ENCODE data around the gene PRDM2.
A peak's percentile ranks its signal among the peaks of the same experiment; 100 is the strongest.

Gene PRDM2

GRCh38 chr1:13663969-13664368 lies 36.0 kb upstream of the PRDM2 start:
- ChIA-PET POLR2A (no interaction called here), CTCF (interaction anchor here (1.1 kb wide), 1 partner anchor 296 kb away, joined by 3 read pairs; no protein-coding TSS in a partner anchor)
- TF ChIP-seq ARNT (IDR thresholded peaks at IDR 0.05): no peak
- no peak for TF ChIP-seq L3MBTL2 (conservative IDR thresholded peaks at IDR 0.05)
- no peak for TF ChIP-seq BHLHE40 (IDR thresholded peaks at IDR 0.05; ENCODE audit: borderline replicate concordance)
- no peak for TF ChIP-seq HDGF (IDR thresholded peaks at IDR 0.05; ENCODE audit: borderline replicate concordance)
- no peak for TF ChIP-seq FOXA1 (IDR thresholded peaks at IDR 0.05)
- no peak for TF ChIP-seq ELF4 (IDR thresholded peaks at IDR 0.05)
- no peak for TF ChIP-seq FOXM1 (IDR thresholded peaks at IDR 0.05; ENCODE audit: borderline replicate concordance)
- TF ChIP-seq CTBP1 (IDR thresholded peaks at IDR 0.05; ENCODE audit: borderline replicate concordance): no peak
- TF ChIP-seq NFRKB (IDR thresholded peaks at IDR 0.05): no peak
- no peak for TF ChIP-seq FOXK2 (IDR thresholded peaks at IDR 0.05)
- no peak for TF ChIP-seq SP1 (IDR thresholded peaks at IDR 0.05)
- TF ChIP-seq PKNOX1 (IDR thresholded peaks at IDR 0.05): no peak
- no peak for TF ChIP-seq SUZ12 (IDR thresholded peaks at IDR 0.05)
- TF ChIP-seq LEF1 (IDR thresholded peaks at IDR 0.05; ENCODE audit: borderline replicate concordance): no peak
- TF ChIP-seq TARDBP (IDR thresholded peaks at IDR 0.05): no peak
- TF ChIP-seq ZNF384 (IDR thresholded peaks at IDR 0.05): no peak
- no peak for DNase-seq (ENCODE audit: extremely low spot score)

- TF ChIP-seq SP1 (IDR thresholded peaks at IDR 0.05): no peak
- TF ChIP-seq LEF1 (IDR thresholded peaks at IDR 0.05; ENCODE audit: borderline replicate concordance): no peak
- TF ChIP-seq HDGF (IDR thresholded peaks at IDR 0.05; ENCODE audit: borderline replicate concordance): no peak
- TF ChIP-seq ZNF384 (IDR thresholded peaks at IDR 0.05): no peak
- TF ChIP-seq CTBP1 (IDR thresholded peaks at IDR 0.05; ENCODE audit: borderline replicate concordance): no peak
- TF ChIP-seq ARNT (IDR thresholded peaks at IDR 0.05): no peak
- TF ChIP-seq FOXM1 (IDR thresholded peaks at IDR 0.05; ENCODE audit: borderline replicate concordance): no peak
- TF ChIP-seq L3MBTL2 (conservative IDR thresholded peaks at IDR 0.05): no peak
- no peak for TF ChIP-seq PKNOX1 (IDR thresholded peaks at IDR 0.05)
- TF ChIP-seq NFRKB (IDR thresholded peaks at IDR 0.05): no peak
- TF ChIP-seq FOXK2 (IDR thresholded peaks at IDR 0.05): no peak
- no peak for TF ChIP-seq BHLHE40 (IDR thresholded peaks at IDR 0.05; ENCODE audit: borderline replicate concordance)
- TF ChIP-seq SUZ12 (IDR thresholded peaks at IDR 0.05): no peak
- TF ChIP-seq ELF4 (IDR thresholded peaks at IDR 0.05): no peak
- TF ChIP-seq FOXA1 (IDR thresholded peaks at IDR 0.05): no peak
- POLR2A ChIA-PET: no interaction called here
- DNase-seq (ENCODE audit: extremely low spot score): no peak
- CTCF ChIA-PET: interaction anchor here (0.7 to 1.0 kb wide), 2 partner anchors 61 to 132 kb away, joined by 3 to 4 read pairs; no protein-coding TSS in a partner anchor
Measured at GRCh38 chr1:13664451-13664850, 35.5 kb upstream of the PRDM2 start.

GRCh38 chr1:13666317-13666716 lies 33.7 kb upstream of the PRDM2 start:
- ChIA-PET CTCF (interaction anchor here (0.6 to 0.7 kb wide), 3 partner anchors 10 to 157 kb away, joined by 3 to 4 read pairs (median 4); no protein-coding TSS in a partner anchor), POLR2A (no interaction called here)
- no peak for DNase-seq (ENCODE audit: extremely low spot score)
- TF ChIP-seq HDGF (IDR thresholded peaks at IDR 0.05; ENCODE audit: borderline replicate concordance): no peak
- no peak for TF ChIP-seq TARDBP (IDR thresholded peaks at IDR 0.05)
- TF ChIP-seq L3MBTL2 (conservative IDR thresholded peaks at IDR 0.05): no peak

GRCh38 chr1:13667691-13668090 lies 32.3 kb upstream of the PRDM2 start:
- TF ChIP-seq ZNF384 (IDR thresholded peaks at IDR 0.05): no peak
- TF ChIP-seq PKNOX1 (IDR thresholded peaks at IDR 0.05): 0 out of 2 replicates have a peak, but pooled peaks have one; percentile 40
- DNase-seq (ENCODE audit: extremely low spot score): no peak
- CTCF ChIA-PET: interaction anchor here (0.7 kb wide), 1 partner anchor 58 kb away, joined by 3 read pairs; no protein-coding TSS in a partner anchor
- POLR2A ChIA-PET: no interaction called here

GRCh38 chr1:13674377-13674776 lies 25.6 kb upstream of the PRDM2 start:
- ChIA-PET CTCF (interaction anchor here (0.6 kb wide), 2 partner anchors 41 to 912 kb away, joined by 5 to 6 read pairs; no protein-coding TSS in a partner anchor), POLR2A (no interaction called here)
- no peak for DNase-seq (ENCODE audit: extremely low spot score)
- TF ChIP-seq FOXM1 (IDR thresholded peaks at IDR 0.05; ENCODE audit: borderline replicate concordance) (no peak), TARDBP (IDR thresholded peaks at IDR 0.05) (no peak), ARNT (IDR thresholded peaks at IDR 0.05) (no peak), ELF4 (IDR thresholded peaks at IDR 0.05) (no peak), ZNF384 (IDR thresholded peaks at IDR 0.05) (no peak)

- no peak for TF ChIP-seq TARDBP (IDR thresholded peaks at IDR 0.05)
- no peak for TF ChIP-seq ELF4 (IDR thresholded peaks at IDR 0.05)
- no peak for TF ChIP-seq ZNF384 (IDR thresholded peaks at IDR 0.05)
- no peak for TF ChIP-seq CTBP1 (IDR thresholded peaks at IDR 0.05; ENCODE audit: borderline replicate concordance)
- TF ChIP-seq FOXK2 (IDR thresholded peaks at IDR 0.05): no peak
- TF ChIP-seq FOXM1 (IDR thresholded peaks at IDR 0.05; ENCODE audit: borderline replicate concordance): no peak
- TF ChIP-seq FOXA1 (IDR thresholded peaks at IDR 0.05): no peak
- no peak for DNase-seq (ENCODE audit: extremely low spot score)
- ChIA-PET POLR2A (no interaction called here), CTCF (no interaction called here)
Measured at GRCh38 chr1:13675151-13675651, 24.8 kb upstream of the PRDM2 start.

GRCh38 chr1:13677896-13678295 lies 22.1 kb upstream of the PRDM2 start:
- POLR2A ChIA-PET: no interaction called here
- CTCF ChIA-PET: no interaction called here
- TF ChIP-seq ZNF384 (IDR thresholded peaks at IDR 0.05): no peak
- TF ChIP-seq FOXM1 (IDR thresholded peaks at IDR 0.05; ENCODE audit: borderline replicate concordance): no peak
- TF ChIP-seq FOXK2 (IDR thresholded peaks at IDR 0.05): no peak
- TF ChIP-seq BHLHE40 (IDR thresholded peaks at IDR 0.05; ENCODE audit: borderline replicate concordance): no peak
- TF ChIP-seq NFRKB (IDR thresholded peaks at IDR 0.05): no peak
- TF ChIP-seq SP1 (IDR thresholded peaks at IDR 0.05): no peak
- TF ChIP-seq FOXA1 (IDR thresholded peaks at IDR 0.05): no peak
- no peak for TF ChIP-seq HDGF (IDR thresholded peaks at IDR 0.05; ENCODE audit: borderline replicate concordance)
- no peak for TF ChIP-seq SUZ12 (IDR thresholded peaks at IDR 0.05)
- TF ChIP-seq CTBP1 (IDR thresholded peaks at IDR 0.05; ENCODE audit: borderline replicate concordance): no peak
- no peak for TF ChIP-seq L3MBTL2 (conservative IDR thresholded peaks at IDR 0.05)
- TF ChIP-seq ELF4 (IDR thresholded peaks at IDR 0.05): no peak
- TF ChIP-seq LEF1 (IDR thresholded peaks at IDR 0.05; ENCODE audit: borderline replicate concordance): no peak
- no peak for DNase-seq (ENCODE audit: extremely low spot score)
